Activated T-cell treated with anti-CD3 and anti-CD28 coated beads, Interleukin-2, amount 50 U/mL, for 4 hours (primary cell): ENCODE measurements around the gene TRMT10B. TPM values are rescaled to one million over a fixed set of nuclear protein-coding genes. Genes with fewer than 3 reads are reported as not detected.

Experiments
- ATAC-seq, 2 donors: fragments of 200-7000 bp; cut with Tn5 transposase; one replicate each; pipeline ENCODE4 v1.10.0; 2021
- DNase-seq: peaks from one replicate; pipeline ENCODE4 v3.0.0-alpha.2; 2020
- H3K27me3 Mint-ChIP-seq: one replicate; pipeline ENCODE4 v1.8.0; 2021; ENCODE audit warnings: low read depth, mixed read lengths
- H3K36me3 Mint-ChIP-seq: one replicate; pipeline ENCODE4 v1.8.0; 2022; ENCODE audit warnings: mixed read lengths; ENCODE audit not compliant: insufficient read depth
- H3K4me1 Mint-ChIP-seq: one replicate; pipeline ENCODE4 v1.8.0; 2021; ENCODE audit warnings: low read depth, mixed read lengths
- H3K4me3 Mint-ChIP-seq: one replicate; pipeline ENCODE4 v1.8.0; 2021; ENCODE audit warnings: mild to moderate bottlenecking, moderate library complexity, mixed read lengths
- H3K9me3 Mint-ChIP-seq: one replicate; pipeline ENCODE4 v1.8.0; 2021; ENCODE audit warnings: mixed read lengths
- total RNA-seq, 3 donors: library from RNA; stranded (reverse); gene quantifications; one replicate each; pipeline ENCODE4 v1.2.1, GENCODE V29; 2021

The TRMT10B gene, protein sequence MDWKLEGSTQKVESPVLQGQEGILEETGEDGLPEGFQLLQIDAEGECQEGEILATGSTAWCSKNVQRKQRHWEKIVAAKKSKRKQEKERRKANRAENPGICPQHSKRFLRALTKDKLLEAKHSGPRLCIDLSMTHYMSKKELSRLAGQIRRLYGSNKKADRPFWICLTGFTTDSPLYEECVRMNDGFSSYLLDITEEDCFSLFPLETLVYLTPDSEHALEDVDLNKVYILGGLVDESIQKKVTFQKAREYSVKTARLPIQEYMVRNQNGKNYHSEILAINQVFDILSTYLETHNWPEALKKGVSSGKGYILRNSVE
- total RNA-seq = 1 to 10 TPM; 8.5 to 9.7 (median 8.7) TPM

DNA sequence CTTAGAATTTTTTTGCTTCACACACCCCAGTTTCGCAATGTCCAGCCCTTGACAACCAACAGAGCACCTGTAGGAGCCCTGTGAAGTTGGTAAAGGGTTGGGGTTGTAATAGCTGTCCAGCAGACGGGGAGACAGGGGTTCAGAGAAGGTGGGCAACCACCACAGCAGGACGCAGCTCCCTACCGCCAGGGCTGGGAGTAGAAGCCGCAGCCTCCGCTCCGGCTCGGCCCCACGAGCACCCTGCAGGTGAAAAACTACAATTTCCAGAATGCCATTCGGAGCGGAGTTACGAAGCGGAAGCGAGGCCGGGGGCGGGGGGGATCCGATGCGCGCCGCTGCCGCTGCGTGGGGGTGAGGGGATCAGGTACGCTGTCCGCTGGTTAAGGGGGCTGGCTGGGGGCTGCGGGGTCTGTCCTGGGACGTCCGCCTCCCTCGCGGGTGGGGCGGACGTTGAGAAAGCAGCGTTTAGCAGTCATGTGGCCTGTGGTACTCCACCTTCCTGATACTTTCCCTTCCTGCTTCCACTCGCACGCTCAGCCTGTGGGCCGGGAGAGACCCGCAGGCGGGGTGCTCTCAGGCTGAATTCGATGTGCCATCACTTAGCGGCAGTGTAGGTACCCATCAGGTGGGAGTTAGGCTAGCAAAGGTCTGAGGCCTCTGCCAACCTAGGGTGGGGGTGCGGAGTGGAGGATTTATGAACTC lies at the start of gene TRMT10B:
TRMT10B (plus strand) TSS at position 317 of the 702 bp plus-strand sequence. CDS start 8,127 bp downstream, outside the sequence.
- Mint-ChIP-seq H3K4me3 (peak within 1 kb of the TSS; percentile 96), H3K36me3 (peaks cover 1% of the 10 kb centered on the region), H3K27me3 (no peaks in the 10 kb centered on the region), H3K9me3 (no peaks in the 10 kb centered on the region), H3K4me1 (peaks cover 34% of the 10 kb centered on the region)
- peak; percentile 95 to 96 for ATAC-seq
- DNase-seq = peak; percentile 71

DNA sequence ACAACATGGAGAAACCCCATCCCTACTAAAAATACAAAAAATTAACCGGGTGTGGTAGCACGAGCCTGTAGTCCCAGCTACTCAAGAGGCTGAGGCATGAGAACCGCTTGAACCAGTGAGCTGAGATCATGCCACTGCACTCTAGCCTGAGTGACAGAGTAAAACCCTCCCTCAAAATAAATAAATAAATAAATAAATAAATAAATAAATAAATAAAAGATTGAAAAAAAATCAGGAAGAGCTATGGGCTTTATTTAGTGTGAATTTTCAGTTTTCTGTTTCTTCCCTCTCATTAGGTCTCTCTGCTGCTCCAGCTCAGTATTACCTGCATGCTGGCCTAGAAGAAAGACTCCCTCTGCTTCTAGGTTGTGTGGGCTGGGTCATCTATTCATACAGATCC lies 47.8 kb upstream of the TRMT10B start:
- DNase-seq = no peak
- H3K36me3 Mint-ChIP-seq = no peaks in the 10 kb centered on the region
- no peak overlapping the region for H3K4me3 Mint-ChIP-seq
- no peaks in the 10 kb centered on the region for H3K4me1 Mint-ChIP-seq
- H3K9me3 Mint-ChIP-seq = no peaks in the 10 kb centered on the region
- no peak for ATAC-seq
- H3K27me3 Mint-ChIP-seq = peaks cover 14% of the 10 kb centered on the region

DNA sequence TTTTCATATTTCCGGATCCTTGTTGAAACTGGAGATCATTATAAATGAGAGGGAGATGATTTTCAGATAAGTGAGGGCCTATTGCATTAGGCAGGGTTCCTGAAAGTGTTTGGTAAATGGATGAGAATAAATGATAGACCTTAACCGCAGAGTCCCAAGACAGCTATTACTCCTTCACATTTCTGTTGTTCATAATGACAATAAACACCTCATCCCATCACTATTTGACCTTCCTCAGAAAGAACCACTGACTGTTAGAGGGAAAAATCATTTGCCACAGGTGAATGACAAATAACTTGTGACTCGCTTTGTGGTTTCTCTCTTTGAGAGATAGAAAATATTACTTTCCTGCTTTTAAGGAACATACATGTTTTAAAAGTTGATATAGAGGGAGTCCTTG lies 47.3 kb upstream of the TRMT10B start:
- Mint-ChIP-seq H3K4me1 (no peaks in the 10 kb centered on the region), H3K4me3 (no peak overlapping the region), H3K9me3 (no peaks in the 10 kb centered on the region), H3K36me3 (no peaks in the 10 kb centered on the region), H3K27me3 (peaks cover 15% of the 10 kb centered on the region)
- ATAC-seq (peak; percentile 27 to 43), DNase-seq (no peak)

DNA sequence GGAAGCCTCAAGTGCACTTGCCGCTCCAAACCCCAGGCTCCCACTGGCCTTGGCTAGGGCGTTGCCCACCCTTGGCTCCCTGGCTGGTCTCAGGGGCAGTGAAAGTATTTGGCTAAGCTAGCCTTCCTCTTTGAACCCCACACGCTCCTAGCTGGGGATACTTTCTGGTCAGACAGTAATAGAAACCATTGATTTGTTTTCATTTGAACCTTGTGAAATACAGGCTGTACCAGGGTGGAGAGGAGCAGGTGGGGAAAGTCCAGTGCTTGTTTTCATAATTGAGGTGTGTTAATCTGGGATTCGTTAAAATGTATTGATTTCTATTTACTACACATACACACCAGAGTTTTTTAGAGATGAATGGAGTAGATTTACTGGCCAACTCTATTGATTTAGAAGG lies 45.9 kb upstream of the TRMT10B start:
- H3K9me3 Mint-ChIP-seq = no peaks in the 10 kb centered on the region
- no peaks in the 10 kb centered on the region for H3K4me1 Mint-ChIP-seq
- no peaks in the 10 kb centered on the region for H3K36me3 Mint-ChIP-seq
- ATAC-seq (no peak), DNase-seq (no peak)
- H3K27me3 Mint-ChIP-seq = peaks cover 15% of the 10 kb centered on the region
- H3K4me3 Mint-ChIP-seq = no peak overlapping the region

DNA sequence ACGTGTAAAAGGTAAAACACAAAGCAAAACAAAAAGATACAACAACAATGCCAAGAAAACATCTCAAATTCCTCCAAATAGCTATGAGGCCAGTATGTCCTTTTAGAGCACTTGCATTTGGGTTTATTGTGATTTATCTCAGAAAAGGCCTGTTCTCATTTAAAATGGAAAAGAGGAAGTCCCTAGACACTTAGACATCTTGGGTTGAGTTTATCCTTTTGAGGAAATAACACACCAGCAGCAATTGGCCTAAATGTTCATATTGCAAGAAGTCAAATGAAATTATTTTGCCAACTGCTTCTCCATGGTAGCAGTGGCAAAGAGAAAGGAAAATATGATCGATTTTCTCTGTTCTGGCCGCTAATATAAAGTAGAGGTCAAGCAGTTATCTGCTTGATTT lies 43.6 kb upstream of the TRMT10B start:
- H3K4me3 Mint-ChIP-seq = no peak overlapping the region

DNA sequence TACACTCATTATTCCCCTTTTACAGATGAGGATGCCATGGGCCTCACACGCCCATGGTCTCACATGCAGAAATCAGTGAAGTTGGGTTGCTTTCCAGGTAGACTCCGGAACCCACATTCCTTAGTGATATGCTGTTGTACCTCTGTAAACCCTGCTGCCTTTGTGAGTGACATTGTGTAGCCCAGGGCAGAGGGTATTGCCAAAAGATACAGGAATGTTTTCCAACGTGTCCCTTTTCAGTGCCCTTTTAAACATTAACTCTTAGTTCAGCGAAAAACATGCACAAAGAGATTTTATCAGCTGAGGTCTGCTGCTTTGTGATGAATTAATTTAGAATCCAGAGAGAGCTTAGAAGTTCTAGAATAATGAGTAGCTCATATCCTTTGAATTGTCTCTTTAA lies 38.3 kb upstream of the TRMT10B start:
- no peak overlapping the region for H3K4me3 Mint-ChIP-seq
- H3K9me3 Mint-ChIP-seq = no peaks in the 10 kb centered on the region
- DNase-seq = no peak
- no peaks in the 10 kb centered on the region for H3K4me1 Mint-ChIP-seq
- peaks cover 9% of the 10 kb centered on the region for H3K27me3 Mint-ChIP-seq
- ATAC-seq = no peak
- no peaks in the 10 kb centered on the region for H3K36me3 Mint-ChIP-seq

More for the DNA sequence above, 43.6 kb upstream of the TRMT10B start:
- H3K4me1 Mint-ChIP-seq = no peaks in the 10 kb centered on the region
- H3K9me3 Mint-ChIP-seq = no peaks in the 10 kb centered on the region
- ATAC-seq (no peak), DNase-seq (no peak)
- H3K27me3 Mint-ChIP-seq = peaks cover 17% of the 10 kb centered on the region
- no peaks in the 10 kb centered on the region for H3K36me3 Mint-ChIP-seq

DNA sequence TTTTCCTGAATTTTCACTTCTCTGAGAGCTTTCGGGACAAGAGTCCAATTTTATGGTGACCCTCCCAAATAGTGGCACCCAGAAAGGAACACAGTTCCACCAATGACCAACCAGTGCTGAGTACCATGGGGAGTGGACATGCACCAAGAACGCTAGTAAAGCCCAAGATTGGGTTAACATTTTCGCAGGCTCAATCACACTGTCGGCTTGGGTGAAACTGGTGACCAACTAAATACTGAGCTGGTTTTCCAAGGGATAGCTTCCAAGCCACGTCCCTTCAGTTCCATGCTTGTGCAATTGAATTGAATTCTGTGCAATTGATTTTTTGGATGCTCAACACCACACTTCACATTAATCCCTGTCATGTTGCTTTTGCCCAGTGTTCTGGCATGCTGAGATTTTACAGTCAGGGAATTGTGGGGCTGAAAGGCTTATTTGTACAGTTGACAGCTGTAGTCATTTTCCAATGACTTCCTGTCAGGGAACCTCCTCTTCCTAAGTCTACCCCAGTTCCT lies 37.6 kb upstream of the TRMT10B start:
- Mint-ChIP-seq H3K36me3 (no peaks in the 10 kb centered on the region), H3K27me3 (peaks cover 9% of the 10 kb centered on the region), H3K9me3 (no peaks in the 10 kb centered on the region), H3K4me1 (no peaks in the 10 kb centered on the region), H3K4me3 (no peak overlapping the region)
- ATAC-seq (no peak), DNase-seq (no peak)

DNA sequence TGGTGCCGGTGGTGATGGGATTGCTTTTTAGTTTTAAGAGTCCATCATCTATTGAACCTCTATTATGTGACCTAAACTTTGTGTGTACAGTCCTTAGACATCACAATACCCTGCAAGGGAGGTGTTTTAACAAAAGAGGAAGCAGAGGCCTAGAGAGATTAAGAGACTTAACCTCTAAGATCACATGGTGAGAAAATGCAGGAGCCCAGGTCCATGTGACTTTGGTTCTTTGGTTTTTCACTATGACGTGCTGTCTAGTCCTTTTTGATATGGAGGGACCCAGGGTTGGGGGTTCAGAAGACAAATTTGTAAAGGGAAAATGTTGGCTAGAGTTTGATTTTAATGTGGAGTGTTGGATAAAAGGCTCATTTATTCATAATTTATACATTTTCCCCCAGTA lies 34.1 kb upstream of the TRMT10B start:
- Mint-ChIP-seq H3K9me3 (no peaks in the 10 kb centered on the region), H3K36me3 (no peaks in the 10 kb centered on the region), H3K27me3 (peaks cover 6% of the 10 kb centered on the region), H3K4me3 (no peak overlapping the region), H3K4me1 (no peaks in the 10 kb centered on the region)
- DNase-seq = no peak
- ATAC-seq = no peak

DNA sequence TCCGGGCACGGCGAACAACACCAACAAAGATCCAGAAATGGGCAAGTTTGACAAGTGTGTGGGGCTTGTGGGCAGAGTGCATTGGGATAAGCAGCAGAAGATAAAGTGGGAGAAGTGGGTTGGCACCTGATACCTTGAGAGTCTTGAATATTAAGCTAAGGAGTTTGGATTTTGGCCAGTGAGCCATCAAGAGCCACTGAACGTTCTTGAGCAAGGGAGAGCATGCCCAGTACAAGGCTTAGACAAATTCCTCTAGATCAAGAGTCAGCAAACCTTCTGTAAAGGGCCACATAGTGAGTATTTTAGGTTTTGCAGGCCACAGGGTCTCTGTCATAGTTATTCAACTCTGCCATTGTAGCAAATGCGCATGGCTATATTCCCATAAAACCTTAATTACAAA lies 26.6 kb upstream of the TRMT10B start:
- H3K4me1 Mint-ChIP-seq = no peaks in the 10 kb centered on the region
- no peak for ATAC-seq
- H3K27me3 Mint-ChIP-seq = peaks cover 9% of the 10 kb centered on the region
- no peak overlapping the region for H3K4me3 Mint-ChIP-seq
- no peak for DNase-seq
- no peaks in the 10 kb centered on the region for H3K9me3 Mint-ChIP-seq
- no peaks in the 10 kb centered on the region for H3K36me3 Mint-ChIP-seq

DNA sequence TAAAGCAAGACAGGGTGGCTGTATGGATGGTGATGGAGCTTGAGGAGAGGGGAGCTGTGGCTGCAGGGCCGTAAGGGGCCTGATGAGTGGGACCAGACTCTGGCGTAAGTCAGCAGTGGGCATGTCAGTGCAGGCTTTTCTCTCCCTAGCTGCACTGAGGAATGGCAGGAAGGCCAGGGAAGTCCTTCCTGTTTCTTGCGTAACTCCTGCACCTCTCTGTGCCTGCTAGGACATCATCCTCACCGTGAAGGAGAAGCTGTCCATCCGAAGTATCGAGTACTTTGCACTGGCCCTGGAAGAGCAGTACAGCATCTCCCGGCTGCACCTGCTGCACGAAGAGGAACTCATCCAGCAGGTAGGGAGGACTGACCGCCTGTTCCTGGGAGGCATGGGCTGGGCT lies 24.1 kb upstream of the TRMT10B start:
- Mint-ChIP-seq H3K27me3 (peaks cover 8% of the 10 kb centered on the region), H3K36me3 (no peaks in the 10 kb centered on the region), H3K4me1 (no peaks in the 10 kb centered on the region), H3K4me3 (no peak overlapping the region), H3K9me3 (no peaks in the 10 kb centered on the region)
- no peak for DNase-seq
- no peak for ATAC-seq

DNA sequence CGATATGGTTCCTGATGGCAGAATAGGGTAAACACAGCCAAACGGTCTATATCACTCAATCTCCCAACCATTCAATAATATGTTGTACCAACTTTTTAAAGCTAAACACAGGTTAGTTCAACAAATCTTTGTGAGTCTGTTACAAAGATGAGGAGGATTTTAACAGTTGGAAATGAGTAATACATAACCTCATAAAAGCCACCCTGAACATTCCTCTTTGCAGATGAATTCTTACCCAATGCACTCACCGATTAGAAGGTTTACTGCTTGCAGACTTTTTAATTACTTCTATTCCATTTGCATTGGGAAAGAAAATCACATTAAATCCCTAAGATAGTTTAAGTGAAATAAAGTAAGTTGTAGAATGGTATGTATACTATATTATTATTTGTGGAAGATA lies 23.3 kb upstream of the TRMT10B start:
- no peak for ATAC-seq
- H3K36me3 Mint-ChIP-seq = no peaks in the 10 kb centered on the region
- H3K4me1 Mint-ChIP-seq = no peaks in the 10 kb centered on the region
- no peak overlapping the region for H3K4me3 Mint-ChIP-seq
- H3K9me3 Mint-ChIP-seq = no peaks in the 10 kb centered on the region
- DNase-seq = no peak
- H3K27me3 Mint-ChIP-seq = peaks cover 8% of the 10 kb centered on the region

DNA sequence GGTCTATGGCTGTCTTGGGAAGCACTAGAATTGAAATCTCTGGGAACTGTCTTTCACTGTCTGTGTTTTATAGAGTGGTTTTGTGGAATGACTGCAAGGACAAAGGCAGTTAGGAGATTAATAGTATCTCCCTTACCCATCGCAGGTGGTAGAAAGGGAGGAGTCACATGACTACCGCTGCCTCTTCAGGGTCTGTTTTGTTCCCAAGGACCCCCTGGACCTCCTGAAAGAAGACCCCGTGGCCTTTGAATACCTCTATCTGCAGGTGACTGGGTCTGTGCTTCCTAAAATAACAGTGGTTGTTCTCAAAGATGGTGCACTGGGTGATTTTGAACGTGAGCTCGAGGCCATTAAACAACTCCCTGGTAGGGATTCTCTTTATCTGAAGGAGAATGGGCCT lies 22.8 kb upstream of the TRMT10B start:
- no peak for ATAC-seq
- Mint-ChIP-seq H3K36me3 (no peaks in the 10 kb centered on the region), H3K4me1 (no peaks in the 10 kb centered on the region), H3K9me3 (no peaks in the 10 kb centered on the region), H3K4me3 (no peak overlapping the region), H3K27me3 (peaks cover 8% of the 10 kb centered on the region)
- DNase-seq = no peak

DNA sequence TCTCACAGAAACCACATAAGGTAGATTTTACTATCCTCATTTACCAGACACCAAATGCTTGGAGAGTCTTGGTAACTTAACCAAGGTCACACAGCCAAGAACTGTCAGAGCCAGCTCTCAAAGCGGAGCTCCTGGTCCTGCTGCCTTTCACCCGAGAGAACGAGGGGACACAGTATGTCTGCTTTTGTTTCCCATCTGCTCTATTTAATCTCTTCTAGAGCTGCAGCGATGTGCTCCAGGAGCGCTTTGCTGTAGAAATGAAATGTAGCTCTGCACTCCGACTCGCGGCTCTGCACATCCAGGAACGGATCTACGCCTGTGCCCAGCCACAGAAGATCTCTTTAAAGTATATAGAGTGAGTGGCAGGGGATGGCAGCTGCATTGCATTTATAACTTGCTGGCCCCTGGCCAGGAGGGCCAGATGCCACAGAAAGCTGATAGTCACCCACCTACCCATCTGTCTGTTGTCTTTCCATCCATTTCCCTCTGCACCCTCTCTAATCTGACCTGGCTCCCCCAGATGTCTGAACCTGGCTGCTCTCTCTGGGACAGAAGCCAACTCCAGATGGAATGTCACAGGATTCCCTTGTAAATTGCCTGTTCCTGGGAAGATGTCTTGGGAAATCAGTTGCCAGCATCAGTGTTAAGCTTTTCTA lies 21.4 kb upstream of the TRMT10B start:
- no peak for ATAC-seq
- Mint-ChIP-seq H3K36me3 (no peaks in the 10 kb centered on the region), H3K9me3 (no peaks in the 10 kb centered on the region), H3K27me3 (peaks cover 8% of the 10 kb centered on the region), H3K4me1 (no peaks in the 10 kb centered on the region), H3K4me3 (no peak overlapping the region)
- DNase-seq = no peak

DNA sequence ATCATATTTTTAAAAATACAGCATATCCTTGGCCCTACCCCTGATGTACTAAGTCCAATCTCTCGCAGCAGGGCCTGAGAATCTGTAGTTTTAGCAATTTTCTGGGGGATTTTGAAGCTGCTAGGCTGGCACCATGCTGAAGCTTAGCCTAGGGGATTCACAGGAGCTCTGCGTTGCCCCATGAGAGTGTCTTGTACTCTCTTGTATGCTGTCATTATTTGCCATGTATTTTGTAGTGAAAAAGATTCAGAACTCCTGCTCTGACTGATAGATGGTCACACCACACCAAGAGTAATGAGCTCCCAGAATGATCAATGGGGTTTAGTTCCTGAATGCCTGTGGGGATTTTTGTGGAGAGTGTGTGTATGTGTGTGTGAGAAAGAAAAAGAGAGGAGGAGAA lies 20.7 kb upstream of the TRMT10B start:
- H3K27me3 Mint-ChIP-seq = peaks cover 4% of the 10 kb centered on the region
- no peak overlapping the region for H3K4me3 Mint-ChIP-seq

More for the DNA sequence above, 20.7 kb upstream of the TRMT10B start:
- no peak for ATAC-seq
- no peaks in the 10 kb centered on the region for H3K36me3 Mint-ChIP-seq
- no peaks in the 10 kb centered on the region for H3K4me1 Mint-ChIP-seq
- H3K9me3 Mint-ChIP-seq = no peaks in the 10 kb centered on the region
- no peak for DNase-seq
